Parathyroid adenoma (tissue), 2 donors: ENCODE data around the gene REEP5.

Experiments
- H2AFZ ChIP-seq: fragments of 300-600 bp; sonication (generic); one replicate; pipeline ENCODE4 v1.7.0; 2017; ENCODE audit warnings: antibody characterized with exemption, mild to moderate bottlenecking
- H3K27ac ChIP-seq: fragments of 300-600 bp; sonication (generic); one replicate; pipeline ENCODE4 v1.7.0; 2017
- H3K27me3 ChIP-seq: fragments of 300-600 bp; sonication (generic); one replicate; pipeline ENCODE4 v1.7.0; 2017; ENCODE audit warnings: low read length; ENCODE audit not compliant: control insufficient read depth, insufficient read depth
- H3K36me3 ChIP-seq: fragments of 300-600 bp; sonication (generic); one replicate; pipeline ENCODE4 v1.7.0; 2017; ENCODE audit warnings: low read length; ENCODE audit not compliant: control insufficient read depth, insufficient read depth
- H3K4me1 ChIP-seq: fragments of 300-600 bp; sonication (generic); one replicate; pipeline ENCODE4 v1.7.0; 2017; ENCODE audit warnings: control low read depth
- H3K4me2 ChIP-seq: fragments of 300-600 bp; sonication (generic); one replicate; pipeline ENCODE4 v1.7.0; 2017; ENCODE audit warnings: low read length
- H3K4me3 ChIP-seq: fragments of 300-600 bp; sonication (generic); one replicate; pipeline ENCODE4 v1.7.0; 2017; ENCODE audit warnings: low read depth, low read length
- H3K79me2 ChIP-seq: fragments of 300-600 bp; sonication (generic); one replicate; pipeline ENCODE4 v1.7.0; 2017; ENCODE audit warnings: control low read depth
- H3K9ac ChIP-seq: fragments of 300-600 bp; sonication (generic); one replicate; pipeline ENCODE4 v1.7.0; 2017; ENCODE audit warnings: mild to moderate bottlenecking
- H3K9me3 ChIP-seq: fragments of 300-600 bp; sonication (generic); one replicate; pipeline ENCODE4 v1.7.0; 2017; ENCODE audit warnings: low read length; ENCODE audit not compliant: control insufficient read depth
- TF ChIP-seq, protein P1 (sequence below): fragments of 300-600 bp; sonication (generic); IDR thresholded peaks from one replicate; pipeline ENCODE4 v1.7.0; 2017; ENCODE audit warnings: antibody characterized with exemption, mild to moderate bottlenecking
- donor health status: primary hyperparathyroidism.

Gene REEP5

DNA sequence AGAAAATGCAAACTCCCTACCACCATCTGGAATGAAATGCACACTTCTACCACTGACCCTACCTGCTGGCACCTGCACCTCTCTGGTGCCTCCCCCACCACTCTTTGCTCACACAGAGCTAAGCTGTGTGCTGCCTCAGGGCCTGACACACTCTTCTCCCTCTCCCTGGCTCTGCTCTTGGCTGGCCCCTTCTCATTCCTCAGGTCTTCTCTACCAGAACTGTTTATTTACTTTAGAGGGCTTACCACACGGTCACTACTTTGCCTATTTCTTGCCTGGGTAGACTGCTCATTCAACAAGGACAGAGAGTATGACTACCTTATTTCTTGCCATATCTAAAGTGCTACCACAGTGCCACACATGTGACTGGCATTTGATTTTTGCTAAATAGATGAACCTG is 3.3 kb downstream of the REEP5 start:
- Histone ChIP-seq H3K9me3 (no peaks in the 10 kb centered on the region), H3K27ac (no peak overlapping the region), H2AFZ (no peak overlapping the region), H3K36me3 (no peaks in the 10 kb centered on the region), H3K79me2 (peaks cover 50% of the 10 kb centered on the region), H3K4me2 (no peak overlapping the region), H3K9ac (no peak overlapping the region), H3K4me3 (no peak overlapping the region), H3K27me3 (no peaks in the 10 kb centered on the region), H3K4me1 (peaks cover 33% of the 10 kb centered on the region)
- TF ChIP-seq, protein P1, sequence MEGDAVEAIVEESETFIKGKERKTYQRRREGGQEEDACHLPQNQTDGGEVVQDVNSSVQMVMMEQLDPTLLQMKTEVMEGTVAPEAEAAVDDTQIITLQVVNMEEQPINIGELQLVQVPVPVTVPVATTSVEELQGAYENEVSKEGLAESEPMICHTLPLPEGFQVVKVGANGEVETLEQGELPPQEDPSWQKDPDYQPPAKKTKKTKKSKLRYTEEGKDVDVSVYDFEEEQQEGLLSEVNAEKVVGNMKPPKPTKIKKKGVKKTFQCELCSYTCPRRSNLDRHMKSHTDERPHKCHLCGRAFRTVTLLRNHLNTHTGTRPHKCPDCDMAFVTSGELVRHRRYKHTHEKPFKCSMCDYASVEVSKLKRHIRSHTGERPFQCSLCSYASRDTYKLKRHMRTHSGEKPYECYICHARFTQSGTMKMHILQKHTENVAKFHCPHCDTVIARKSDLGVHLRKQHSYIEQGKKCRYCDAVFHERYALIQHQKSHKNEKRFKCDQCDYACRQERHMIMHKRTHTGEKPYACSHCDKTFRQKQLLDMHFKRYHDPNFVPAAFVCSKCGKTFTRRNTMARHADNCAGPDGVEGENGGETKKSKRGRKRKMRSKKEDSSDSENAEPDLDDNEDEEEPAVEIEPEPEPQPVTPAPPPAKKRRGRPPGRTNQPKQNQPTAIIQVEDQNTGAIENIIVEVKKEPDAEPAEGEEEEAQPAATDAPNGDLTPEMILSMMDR: no peak

DNA sequence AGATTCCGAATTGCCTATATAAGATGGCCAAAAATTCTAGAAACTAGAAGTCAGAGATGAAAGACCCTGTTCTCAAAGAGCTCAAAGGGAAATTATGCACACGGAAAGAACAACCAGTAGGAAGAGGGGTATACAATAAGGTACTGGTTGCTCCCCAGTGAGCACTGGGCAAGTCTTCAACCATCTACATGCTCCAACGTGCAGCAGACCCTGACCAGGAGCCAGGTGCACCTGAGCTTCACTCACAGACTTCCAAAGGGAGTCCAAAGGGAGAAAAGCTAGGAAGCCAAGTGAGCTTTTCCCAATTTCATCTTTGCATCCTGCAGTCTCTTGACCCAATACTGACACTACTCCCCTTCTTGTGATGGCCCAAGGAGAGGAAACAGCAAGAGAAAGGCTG is 3.9 kb downstream of the REEP5 start:
- Histone ChIP-seq H3K9ac (no peak overlapping the region), H3K27ac (no peak overlapping the region), H3K4me1 (peaks cover 28% of the 10 kb centered on the region), H3K36me3 (no peaks in the 10 kb centered on the region), H3K27me3 (no peaks in the 10 kb centered on the region), H3K9me3 (no peaks in the 10 kb centered on the region), H3K4me3 (no peak overlapping the region), H3K79me2 (peaks cover 51% of the 10 kb centered on the region), H2AFZ (no peak overlapping the region), H3K4me2 (no peak overlapping the region)
- TF ChIP-seq, protein P1: no peak

DNA sequence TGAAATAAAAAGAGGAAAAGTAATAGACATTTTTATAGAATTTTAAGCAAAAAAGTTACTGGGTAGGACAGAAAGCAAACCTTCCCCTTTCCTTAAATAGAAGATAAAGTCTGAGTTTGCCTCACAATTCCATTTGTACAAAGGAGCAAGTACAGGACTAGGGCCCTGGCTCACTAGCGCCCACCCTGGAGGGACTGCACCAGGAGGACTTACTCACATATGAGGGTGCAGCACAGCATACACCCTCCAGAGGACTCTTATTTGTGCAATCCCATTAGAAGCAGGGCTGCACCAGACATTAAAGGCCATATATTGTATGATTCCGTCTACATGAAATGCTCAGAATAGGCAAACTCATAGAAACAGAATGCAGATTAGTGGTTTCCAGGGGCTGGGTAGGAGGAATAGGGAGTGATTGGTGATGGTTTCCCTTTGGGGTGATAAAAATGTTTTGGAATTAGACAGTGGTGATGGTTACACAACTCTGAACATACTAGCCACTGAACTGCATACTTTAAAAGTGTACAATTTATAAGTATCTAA is 4.5 kb downstream of the REEP5 start:
- Histone ChIP-seq H3K9me3 (no peaks in the 10 kb centered on the region), H3K4me2 (no peak overlapping the region), H3K4me1 (peaks cover 23% of the 10 kb centered on the region), H3K27me3 (no peaks in the 10 kb centered on the region), H3K27ac (no peak overlapping the region), H2AFZ (no peak overlapping the region), H3K79me2 (peaks cover 57% of the 10 kb centered on the region), H3K36me3 (no peaks in the 10 kb centered on the region), H3K9ac (no peak overlapping the region), H3K4me3 (no peak overlapping the region)
- TF ChIP-seq, protein P1: no peak

DNA sequence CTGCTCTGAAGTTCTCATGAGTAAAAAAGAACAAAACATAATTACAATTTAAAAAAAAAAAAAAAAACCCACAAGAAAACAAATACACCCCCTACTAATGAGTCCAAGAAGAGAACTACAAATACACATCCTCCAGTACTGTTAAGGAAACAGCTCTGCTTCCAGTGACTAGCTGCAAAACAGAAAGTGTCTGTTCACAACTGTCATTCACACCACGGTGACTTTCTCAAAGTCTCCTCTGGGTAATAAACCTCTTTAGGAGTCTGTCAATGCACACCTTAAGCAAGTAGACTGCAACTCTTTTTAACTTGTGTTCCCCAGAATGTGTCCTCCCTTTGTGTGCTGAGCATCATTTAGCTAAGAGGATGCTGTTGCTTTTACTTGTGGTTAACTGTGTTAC is 6.2 kb downstream of the REEP5 start:
- TF ChIP-seq, protein P1: no peak
- Histone ChIP-seq H3K36me3 (no peaks in the 10 kb centered on the region), H3K4me2 (no peak overlapping the region), H3K9ac (no peak overlapping the region), H3K27ac (no peak overlapping the region), H3K27me3 (no peaks in the 10 kb centered on the region), H2AFZ (no peak overlapping the region), H3K4me3 (no peak overlapping the region), H3K9me3 (no peaks in the 10 kb centered on the region), H3K4me1 (peaks cover 22% of the 10 kb centered on the region), H3K79me2 (peaks cover 62% of the 10 kb centered on the region)

DNA sequence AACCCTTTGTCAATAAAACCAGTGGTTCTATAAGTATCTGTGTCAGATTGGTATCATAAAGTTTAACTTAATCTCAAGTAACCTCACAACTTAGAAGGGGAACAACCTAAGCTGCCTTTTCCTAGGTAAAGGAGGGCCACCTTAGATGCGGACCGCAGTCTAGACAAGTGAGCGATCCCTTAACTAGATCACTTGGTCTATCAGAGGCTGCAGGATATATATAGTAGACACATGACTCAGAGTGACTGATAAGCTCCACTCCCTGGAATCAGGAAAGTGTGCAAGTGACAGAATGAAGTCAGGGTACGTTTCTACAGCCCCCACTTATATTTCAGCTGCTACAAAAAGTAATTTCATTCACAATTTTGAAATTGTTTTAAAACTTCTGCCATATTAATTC is 7.4 kb downstream of the REEP5 start:
- no peaks in the 10 kb centered on the region for H3K36me3 ChIP-seq
- no peaks in the 10 kb centered on the region for H3K27me3 ChIP-seq
- H3K9ac ChIP-seq: no peak overlapping the region
- H3K79me2 ChIP-seq: peaks cover 67% of the 10 kb centered on the region
- peaks cover 15% of the 10 kb centered on the region for H3K4me1 ChIP-seq
- TF ChIP-seq, protein P1: no peak
- H3K9me3 ChIP-seq: no peaks in the 10 kb centered on the region
- no peak overlapping the region for H3K4me3 ChIP-seq
- no peak overlapping the region for H3K27ac ChIP-seq
- no peak overlapping the region for H3K4me2 ChIP-seq
- no peak overlapping the region for H2AFZ ChIP-seq
